ENCODE data around the gene MEF2C. TPM values are rescaled to one million over a fixed set of nuclear protein-coding genes. Genes with fewer than 3 reads are reported as not detected.
"Not testable (repeated sequence)": the region's sequence is repeated elsewhere in the genome, so short reads cannot be mapped to it uniquely, and the experiment has no call there.

Gene MEF2C
- 100 to 1,000 TPM in 2 of 8 experiments, 10 to 100 TPM in 3, 1 to 10 TPM in 3; 2.0 to 143 (median 21.7) TPM for total RNA-seq

DNA sequence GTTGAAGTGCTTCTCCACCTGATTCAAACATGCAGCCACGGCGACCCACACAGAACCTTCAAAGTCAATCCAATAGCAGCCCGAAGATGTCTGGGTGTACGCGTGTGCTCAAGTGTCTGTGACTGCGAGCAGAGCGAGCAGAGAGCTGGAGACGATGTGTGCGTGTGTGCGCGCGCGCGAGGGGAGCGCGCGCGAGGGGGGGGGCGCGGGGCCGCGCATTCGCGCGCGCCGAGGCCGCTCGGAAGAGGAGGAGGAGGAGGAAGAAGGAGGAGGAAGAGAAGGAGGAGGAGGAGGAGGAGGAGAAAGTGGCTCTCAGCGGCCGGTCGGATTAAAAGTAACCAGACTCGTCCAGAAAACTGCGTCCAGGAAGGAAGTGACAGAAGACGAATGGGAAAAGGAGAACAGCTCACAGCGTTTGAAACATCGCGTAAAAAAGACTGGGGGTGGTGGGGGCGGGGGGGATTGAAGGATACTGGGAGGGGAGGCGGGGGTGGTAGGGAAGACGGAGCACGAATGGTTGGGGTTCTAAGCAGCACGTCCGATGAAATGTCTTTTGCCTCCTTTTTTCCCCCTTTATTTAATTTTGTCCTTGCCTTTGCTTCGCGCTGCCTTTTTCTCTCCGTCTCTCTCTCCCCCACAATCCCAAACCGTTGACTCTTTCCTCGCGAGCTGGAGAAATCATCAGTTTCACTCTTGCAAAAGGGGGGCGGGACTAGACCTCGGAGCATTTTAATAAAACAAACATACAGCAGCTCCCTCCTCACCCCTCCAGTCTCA lies at the start of gene MEF2C:
Gene MEF2C, minus strand, starts transcription at position 126 of the 777 bp plus-strand sequence. CDS start 59,396 bp downstream, outside the sequence.
- 0 to 7% (median 0%) methylated on average over 1 to 12 of the region's 52 CpGs for WGBS, 10 experiments
- peak within 1 kb of the TSS; percentile 68 to 91 (median 76) for H3K4me3 ChIP-seq
- in situ Hi-C loops (cut with MboI; ENCODE audit: low pct_unique_long_range_greater_than_20kb in 2 of 9, low sequenced_read_pairs in 9 of 9, unreplicated experiment in 9 of 9) = no loop called here
- no peaks in the 10 kb centered on the region for H3K4me1 ChIP-seq (replicated peaks in 1 of 2)
- peak; percentile 70 to 83 (median 76) for ATAC-seq (replicated peaks in 6 of 8)
- peak within 1 kb of the TSS in 1 of 2 donors; percentile 1 for H3K27ac ChIP-seq

DNA sequence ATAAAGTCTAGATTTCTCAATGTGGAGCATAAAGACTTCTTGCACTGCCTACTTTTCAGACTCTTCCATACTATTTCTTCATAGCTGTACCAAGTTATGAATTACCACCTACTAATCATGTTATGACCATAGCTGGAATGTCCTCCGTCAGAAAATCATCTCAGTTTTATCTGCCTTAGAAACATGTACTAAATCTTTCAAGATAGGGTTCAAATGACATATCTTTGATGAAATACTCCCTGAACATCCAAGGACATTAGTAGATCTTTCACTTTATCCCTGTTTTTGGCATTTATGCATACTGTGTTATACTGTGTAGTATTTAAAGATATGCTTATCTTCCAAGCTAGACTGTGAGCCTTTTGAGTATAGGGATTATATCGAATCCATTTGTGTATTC lies 49.6 kb upstream of the MEF2C start:
- in situ Hi-C loops (cut with MboI; ENCODE audit: low pct_unique_long_range_greater_than_20kb in 2 of 9, low sequenced_read_pairs in 9 of 9, unreplicated experiment in 9 of 9) = no loop called here

DNA sequence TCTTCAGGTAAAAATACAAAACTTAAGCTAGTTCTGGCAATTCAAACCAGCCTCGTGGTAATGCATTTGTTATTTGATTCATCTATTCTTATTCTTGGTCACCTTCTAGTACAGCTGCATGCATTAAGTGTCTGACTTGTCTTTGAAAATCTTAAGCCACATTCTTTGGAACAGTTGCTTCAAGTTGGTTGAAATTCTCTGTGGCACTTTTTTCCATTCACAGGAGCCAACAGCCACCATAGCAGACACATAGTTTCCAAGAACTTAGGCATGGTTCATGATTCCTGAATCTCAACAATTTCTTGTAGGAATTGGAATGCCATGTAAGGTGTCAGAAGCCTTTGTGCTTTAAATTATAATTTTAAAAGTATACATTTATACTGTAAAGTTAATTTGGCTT lies 47.4 kb upstream of the MEF2C start:
- WGBS, 10 experiments = 50 to 100% (median 84%) methylated on average over 1 of the region's 1 CpG
- Histone ChIP-seq H3K4me1 (replicated peaks in 1 of 2) (peaks cover 0 to 1% of the 10 kb centered on the region in 2 donors), H3K4me3 (no peak overlapping the region), H3K27ac (no peak overlapping the region)
- in situ Hi-C loops (cut with MboI; ENCODE audit: low pct_unique_long_range_greater_than_20kb in 2 of 9, low sequenced_read_pairs in 9 of 9, unreplicated experiment in 9 of 9) = no loop called here
- no peak for ATAC-seq (replicated peaks in 6 of 8)

More for the DNA sequence above, 49.6 kb upstream of the MEF2C start:
- ATAC-seq (replicated peaks in 6 of 8) = no peak
- no peaks in the 10 kb centered on the region for H3K4me1 ChIP-seq (replicated peaks in 1 of 2)
- no peak overlapping the region for H3K27ac ChIP-seq
- WGBS, 10 experiments = 91 to 100% (median 100%) methylated on average over 1 to 2 of the region's 2 CpGs; no CpG with 5 or more reads in 1 of the 10 experiments
- H3K4me3 ChIP-seq = no peak overlapping the region

DNA sequence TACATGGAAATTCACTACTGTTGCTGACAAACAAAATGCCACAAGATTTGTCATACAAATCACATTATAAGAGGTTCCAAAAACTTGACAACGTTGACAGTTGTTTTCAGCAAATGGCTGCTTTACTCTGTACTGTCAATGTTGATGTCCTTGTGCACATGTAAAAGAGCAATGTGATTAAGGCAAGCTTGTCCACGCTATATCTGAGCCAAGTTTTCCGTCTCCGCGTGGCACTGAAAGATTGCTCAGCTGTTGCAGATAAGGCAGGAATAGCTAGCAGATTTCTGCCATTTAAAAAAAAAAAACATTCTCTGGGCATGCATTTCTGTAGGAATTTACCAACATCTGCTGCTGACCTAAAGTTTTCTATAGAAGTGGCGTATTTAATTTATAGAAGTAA lies 46.4 kb upstream of the MEF2C start:
- Histone ChIP-seq H3K4me3 (no peak overlapping the region), H3K27ac (no peak overlapping the region), H3K4me1 (replicated peaks in 1 of 2) (peaks cover 0 to 11% of the 10 kb centered on the region in 2 donors)
- 60 to 100% (median 89%) methylated on average over 1 to 6 of the region's 6 CpGs; no CpG with 5 or more reads in 1 of the 10 experiments for WGBS, 10 experiments
- in situ Hi-C loops (cut with MboI; ENCODE audit: low pct_unique_long_range_greater_than_20kb in 2 of 9, low sequenced_read_pairs in 9 of 9, unreplicated experiment in 9 of 9) = no loop called here
- ATAC-seq (replicated peaks in 6 of 8) = no peak

DNA sequence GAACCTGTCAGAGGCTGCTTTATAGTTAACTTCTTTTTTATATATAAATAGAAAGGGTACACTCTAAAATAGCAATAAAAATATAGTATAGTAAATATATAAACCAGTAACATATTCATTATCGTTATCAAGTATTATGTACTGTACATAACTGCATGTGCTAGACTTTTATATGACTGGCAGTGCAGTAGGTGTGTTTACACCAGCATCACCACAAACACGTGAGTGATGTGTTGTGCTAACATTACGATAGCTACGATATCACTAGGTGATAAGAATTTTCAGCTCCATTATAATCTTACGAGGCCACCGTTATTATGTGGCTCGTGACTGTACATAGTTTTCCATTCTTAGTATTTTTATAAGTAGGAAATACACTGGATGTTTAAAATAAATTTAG lies 43.8 kb upstream of the MEF2C start:
- ATAC-seq (replicated peaks in 6 of 8) = no peak
- WGBS, 10 experiments = 79 to 100% (median 99%) methylated on average over 1 to 7 of the region's 7 CpGs
- H3K4me3 ChIP-seq = no peak overlapping the region
- peaks cover 4 to 22% of the 10 kb centered on the region in 2 donors for H3K4me1 ChIP-seq (replicated peaks in 1 of 2)
- no peak overlapping the region for H3K27ac ChIP-seq
- in situ Hi-C loops (cut with MboI; ENCODE audit: low pct_unique_long_range_greater_than_20kb in 2 of 9, low sequenced_read_pairs in 9 of 9, unreplicated experiment in 9 of 9) = no loop called here

DNA sequence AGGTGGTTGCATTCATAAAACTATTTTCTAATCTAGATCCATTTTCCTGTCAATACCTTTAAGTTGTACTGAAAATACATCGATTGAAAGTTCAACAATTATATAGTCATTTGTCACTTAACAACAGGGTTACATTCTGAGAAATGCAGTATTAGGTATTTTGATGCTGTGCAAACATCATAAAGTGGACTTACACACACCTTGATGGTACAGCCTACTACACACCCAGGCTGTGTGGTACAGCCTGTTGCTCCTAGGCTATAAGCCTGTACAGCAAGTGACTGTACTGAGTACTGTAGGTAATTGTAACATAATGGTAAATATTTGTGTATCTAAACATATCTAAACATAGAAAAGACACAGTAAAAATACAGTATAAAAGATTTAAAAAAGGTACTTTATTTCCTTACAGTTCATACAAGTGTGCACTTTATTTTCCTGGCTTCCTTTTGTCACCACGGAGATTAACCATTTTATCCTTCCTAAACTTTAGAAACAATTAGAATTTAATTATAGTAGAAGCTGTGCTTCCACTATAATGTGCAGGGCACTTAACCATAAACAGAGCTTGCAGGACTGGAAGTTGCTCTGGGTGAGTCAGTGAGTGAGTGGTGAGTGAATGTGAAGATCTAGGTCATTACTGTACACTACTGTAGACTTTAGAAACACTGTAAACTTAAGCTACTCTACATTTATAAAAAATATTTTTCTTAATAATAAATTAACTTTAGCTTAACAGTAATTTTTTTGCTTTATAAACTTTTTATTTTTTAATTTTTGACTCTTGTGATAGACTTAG lies 42.9 kb upstream of the MEF2C start:
- 0 to 100% (median 75%) methylated on average over 1 to 2 of the region's 2 CpGs; no CpG with 5 or more reads in 2 of the 10 experiments for WGBS, 10 experiments
- Histone ChIP-seq H3K4me3 (no peak overlapping the region), H3K4me1 (replicated peaks in 1 of 2) (peaks cover 4 to 22% of the 10 kb centered on the region in 2 donors), H3K27ac (no peak overlapping the region)
- ATAC-seq (replicated peaks in 6 of 8) = no peak
- in situ Hi-C loops (cut with MboI; ENCODE audit: low pct_unique_long_range_greater_than_20kb in 2 of 9, low sequenced_read_pairs in 9 of 9, unreplicated experiment in 9 of 9) = no loop called here

DNA sequence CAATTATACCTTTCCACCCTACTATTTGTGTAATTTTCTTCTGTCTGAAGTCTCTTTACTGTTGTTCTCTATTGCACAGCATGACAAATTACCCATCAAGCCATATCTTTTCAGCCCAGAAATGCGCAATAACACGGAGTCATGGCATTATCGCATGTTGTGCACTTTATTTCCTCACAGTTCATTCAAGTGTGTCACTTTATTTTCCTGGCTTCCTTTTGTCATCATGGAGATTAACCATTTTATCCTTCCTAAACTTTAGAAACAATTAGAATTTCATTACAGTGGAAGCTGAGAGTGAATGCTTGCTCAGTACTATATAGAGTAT lies 41.3 kb upstream of the MEF2C start:
- Histone ChIP-seq H3K4me3 (no peak overlapping the region), H3K27ac (no peak overlapping the region), H3K4me1 (replicated peaks in 1 of 2) (peaks cover 4 to 22% of the 10 kb centered on the region in 2 donors)
- peak in 4 of 8 experiments; percentile 21 to 62 (median 39) for ATAC-seq (replicated peaks in 6 of 8)
- 40 to 96% (median 79%) methylated on average over 1 to 3 of the region's 3 CpGs; no CpG with 5 or more reads in 1 of the 10 experiments for WGBS, 10 experiments
- in situ Hi-C loops (cut with MboI; ENCODE audit: low pct_unique_long_range_greater_than_20kb in 2 of 9, low sequenced_read_pairs in 9 of 9, unreplicated experiment in 9 of 9) = no loop called here

DNA sequence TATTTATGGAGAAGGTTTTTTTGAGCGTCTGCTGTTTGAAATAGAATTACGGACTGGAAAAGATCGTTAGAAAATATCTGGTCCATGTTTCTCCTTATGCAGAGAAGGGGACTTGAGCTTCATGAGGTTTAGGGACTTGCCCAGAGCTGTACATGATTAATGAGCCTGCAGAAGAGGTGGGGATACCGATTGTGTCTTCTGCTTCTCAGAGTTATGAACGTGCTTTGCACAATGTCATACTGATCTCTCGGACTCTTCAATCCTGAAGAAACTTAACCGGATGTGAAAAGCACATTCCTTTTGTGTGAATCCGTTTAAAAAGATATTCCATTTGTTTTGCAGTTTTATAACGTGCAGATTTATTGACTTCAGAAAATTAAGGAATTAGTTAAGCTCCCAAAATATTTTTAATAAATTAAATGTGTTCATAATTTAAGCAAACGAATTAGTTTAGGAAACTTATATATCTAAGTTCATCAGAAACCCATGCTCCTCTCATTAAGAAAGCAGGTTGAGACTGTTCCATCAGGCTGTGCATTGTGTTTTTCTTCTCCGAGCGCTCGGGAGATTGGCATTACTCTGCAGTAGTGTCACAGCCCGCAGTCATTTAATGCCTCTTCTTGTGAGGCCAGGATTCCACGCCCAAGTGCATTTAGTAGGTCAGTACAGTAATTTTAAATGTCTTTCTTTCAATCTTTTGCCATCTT lies 40.8 kb upstream of the MEF2C start:
- WGBS, 10 experiments = 7 to 96% (median 86%) methylated on average over 5 to 15 of the region's 15 CpGs
- in situ Hi-C loops (cut with MboI; ENCODE audit: low pct_unique_long_range_greater_than_20kb in 2 of 9, low sequenced_read_pairs in 9 of 9, unreplicated experiment in 9 of 9) = no loop called here
- Histone ChIP-seq H3K27ac (no peak overlapping the region), H3K4me3 (no peak overlapping the region), H3K4me1 (replicated peaks in 1 of 2) (peaks cover 4 to 22% of the 10 kb centered on the region in 2 donors)
- ATAC-seq (replicated peaks in 6 of 8) = peak in 5 of 8 experiments; percentile 17 to 56 (median 24)

DNA sequence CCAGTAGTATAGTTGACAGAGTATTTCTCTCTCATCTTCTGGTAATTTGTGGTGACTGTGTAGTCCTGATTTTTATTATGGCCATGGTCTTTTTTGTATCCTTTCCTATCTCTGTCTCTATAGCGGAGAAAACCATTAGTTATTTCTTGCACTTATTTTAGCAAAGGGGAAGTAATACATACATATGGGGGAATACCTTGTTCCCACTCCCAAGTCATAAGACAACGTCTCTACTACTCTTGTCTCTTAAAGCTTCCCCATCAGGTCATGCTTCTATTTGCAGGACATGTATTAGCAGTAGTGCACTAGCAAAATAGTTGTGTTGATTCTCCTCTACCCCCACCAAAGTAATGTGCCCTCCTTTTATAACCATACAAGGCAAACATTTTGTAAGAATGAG lies 29.8 kb upstream of the MEF2C start:
- in situ Hi-C loops (cut with MboI; ENCODE audit: low pct_unique_long_range_greater_than_20kb in 2 of 9, low sequenced_read_pairs in 9 of 9, unreplicated experiment in 9 of 9); ATAC-seq (replicated peaks in 6 of 8); H3K27ac ChIP-seq; H3K4me3 ChIP-seq; H3K4me1 ChIP-seq (replicated peaks in 1 of 2): not testable (repeated sequence)
- 83 to 100% (median 96%) methylated on average over 1 to 2 of the region's 2 CpGs; no CpG with 5 or more reads in 6 of the 10 experiments for WGBS, 10 experiments

DNA sequence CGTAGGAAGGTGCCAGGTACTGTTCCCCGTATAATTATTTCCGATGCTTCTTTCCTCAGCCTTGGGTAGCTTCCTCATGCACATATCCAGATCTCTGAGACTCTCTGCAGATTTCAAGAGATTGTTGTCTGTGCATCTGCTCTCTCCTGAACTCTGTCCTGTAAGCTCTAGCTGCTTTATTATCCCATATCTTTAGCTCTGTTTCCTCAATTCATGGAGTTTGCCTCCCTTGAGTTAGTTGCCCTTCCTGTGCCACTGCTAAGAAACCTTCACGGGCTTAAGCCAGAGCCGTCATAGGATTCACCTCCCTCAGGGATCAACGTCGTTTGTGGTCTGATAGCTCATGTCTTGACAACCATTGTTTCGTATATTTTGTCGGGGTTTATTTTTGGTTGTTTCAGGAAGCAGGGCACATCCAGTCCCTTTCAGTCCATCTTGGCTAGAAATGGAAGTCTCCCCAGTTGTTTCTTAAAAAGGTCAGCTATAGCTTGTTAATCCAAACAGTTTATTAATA lies 28.1 kb upstream of the MEF2C start:
- H3K4me3 ChIP-seq; H3K27ac ChIP-seq; ATAC-seq (replicated peaks in 6 of 8); H3K4me1 ChIP-seq (replicated peaks in 1 of 2); in situ Hi-C loops (cut with MboI; ENCODE audit: low pct_unique_long_range_greater_than_20kb in 2 of 9, low sequenced_read_pairs in 9 of 9, unreplicated experiment in 9 of 9): not testable (repeated sequence)
- WGBS, 10 experiments = 82 to 100% (median 90%) methylated on average over 2 to 5 of the region's 9 CpGs; no CpG with 5 or more reads in 6 of the 10 experiments

DNA sequence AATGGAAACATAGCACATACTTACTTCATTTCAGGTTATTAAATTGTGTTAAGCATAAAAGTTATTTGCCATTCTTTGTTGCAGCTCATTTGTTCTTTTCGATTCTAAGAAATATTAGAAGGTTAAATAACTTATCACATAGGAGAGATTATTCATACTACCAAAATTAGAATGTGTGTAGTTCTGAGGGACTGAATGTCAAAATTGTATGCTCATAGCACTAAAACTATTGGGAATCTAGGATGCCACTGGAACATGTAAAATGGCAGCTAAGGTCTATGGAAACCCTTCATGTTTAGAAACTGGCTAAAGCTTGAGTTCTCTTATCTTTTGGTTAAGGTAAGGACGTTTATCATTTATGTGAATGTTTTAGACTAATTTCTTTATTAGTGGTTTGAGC lies 21.5 kb upstream of the MEF2C start:
- H3K27ac ChIP-seq; H3K4me1 ChIP-seq (replicated peaks in 1 of 2); in situ Hi-C loops (cut with MboI; ENCODE audit: low pct_unique_long_range_greater_than_20kb in 2 of 9, low sequenced_read_pairs in 9 of 9, unreplicated experiment in 9 of 9); ATAC-seq (replicated peaks in 6 of 8); H3K4me3 ChIP-seq: not testable (repeated sequence)
- 83% methylated on average over 1 of the region's 2 CpGs; no CpG with 5 or more reads in 9 of the 10 experiments for WGBS, 10 experiments

DNA sequence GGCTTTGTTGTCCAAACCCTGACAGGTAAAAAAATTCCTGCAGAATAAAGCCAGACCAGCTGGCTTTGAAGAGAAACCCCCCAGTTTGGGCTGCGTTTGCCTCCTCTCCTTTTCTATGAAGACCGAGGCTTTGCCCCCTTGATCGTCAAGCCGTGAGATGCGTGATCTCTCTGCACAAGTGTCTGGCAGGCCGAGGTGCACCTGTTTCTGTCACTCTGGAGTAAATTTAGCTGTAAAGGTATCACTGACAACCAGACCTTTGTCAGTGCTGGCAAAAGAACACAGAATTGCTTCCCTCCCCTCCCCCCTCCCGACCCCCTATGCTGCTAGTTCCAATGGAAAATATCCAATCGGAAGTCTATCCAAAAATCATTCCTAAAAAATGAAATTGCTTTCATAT lies 21.0 kb upstream of the MEF2C start:
- H3K4me1 ChIP-seq (replicated peaks in 1 of 2); in situ Hi-C loops (cut with MboI; ENCODE audit: low pct_unique_long_range_greater_than_20kb in 2 of 9, low sequenced_read_pairs in 9 of 9, unreplicated experiment in 9 of 9); H3K4me3 ChIP-seq; ATAC-seq (replicated peaks in 6 of 8); H3K27ac ChIP-seq: not testable (repeated sequence)
- WGBS, 10 experiments = no CpG with 5 or more reads among the region's 8 CpGs

DNA sequence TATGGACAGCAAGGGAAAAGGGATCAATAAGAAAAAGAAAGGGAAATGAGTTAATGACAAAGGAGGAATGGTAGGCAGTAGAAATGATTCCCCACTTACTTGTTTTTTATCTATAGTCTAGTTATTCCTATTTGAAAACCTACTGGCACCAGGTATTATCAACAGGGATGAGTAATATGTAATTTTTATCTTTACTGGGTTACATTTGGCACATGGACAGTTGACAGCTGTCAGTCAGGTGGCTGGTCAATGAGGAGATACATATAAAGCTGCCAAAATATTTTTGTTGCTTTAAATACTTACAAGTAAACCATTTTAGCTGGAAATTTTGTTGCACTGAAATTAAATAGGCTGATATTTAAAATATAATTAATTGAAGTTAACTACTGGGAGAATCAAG lies 18.1 kb upstream of the MEF2C start:
- H3K4me1 ChIP-seq (replicated peaks in 1 of 2); in situ Hi-C loops (cut with MboI; ENCODE audit: low pct_unique_long_range_greater_than_20kb in 2 of 9, low sequenced_read_pairs in 9 of 9, unreplicated experiment in 9 of 9); ATAC-seq (replicated peaks in 6 of 8); H3K4me3 ChIP-seq; H3K27ac ChIP-seq: not testable (repeated sequence)
